ENCODE data around the gene MYL6. TPM values are rescaled to one million over a fixed set of nuclear protein-coding genes. Genes with fewer than 3 reads are reported as not detected.

MYL6 gene
- total RNA-seq, 1 experiment from 2014 or later: 1,181 TPM

GRCh38 chr12:56188778-56189098, 30.6 kb downstream of the MYL6 start:
- no peak overlapping the region for H4K91ac ChIP-seq (ENCODE audit: insufficient read length, low read depth, low read length)
- no CpG with 5 or more reads among the region's 17 CpGs for WGBS (ENCODE audit: extremely low coverage, insufficient read length, low lambda C conversion rate)
- H3K79me1 ChIP-seq (ENCODE audit: insufficient read depth, low read depth, low read length, poor library complexity, severe bottlenecking): peaks cover 6% of the 10 kb centered on the region
- H4K5ac ChIP-seq (ENCODE audit: insufficient read length, low read depth, low read length): no peak overlapping the region
- peaks cover 8% of the 10 kb centered on the region for H3K4me1 ChIP-seq (ENCODE audit: insufficient read depth, low read length)
- H3K27me3 ChIP-seq (ENCODE audit: insufficient read depth, low read length): no peaks in the 10 kb centered on the region
- H3K27ac ChIP-seq (ENCODE audit: insufficient read length, low read depth, low read length): no peak overlapping the region
- H3K23me2 ChIP-seq (ENCODE audit: insufficient read length, low read depth, low read length, poor library complexity, severe bottlenecking): peaks cover 12% of the 10 kb centered on the region
- H2BK120ac ChIP-seq (ENCODE audit: low read depth, low read length, poor library complexity, severe bottlenecking): no peak overlapping the region
- Mint-ChIP-seq H3K9me3 (0 out of 5 replicates have a peak, but pooled peaks cover 0 to 3% of the 10 kb centered on the region in 2 experiments), H3K4me3 (peak overlapping the region; percentile 91 to 98), H3K36me3 (ENCODE audit: insufficient read depth in 1 of 3, low read depth in 3 of 3) (peaks cover 35 to 52% (median 44%) of the 10 kb centered on the region in 3 experiments; a peak in 6 of 7 replicates), H3K27me3 (ENCODE audit: low read depth) (peaks cover 3% of the 10 kb centered on the region; the same call in 1 of the 2 replicates), H3K27ac (peak overlapping the region; percentile 82 to 97 (median 94); a peak in 6 of 7 replicates), H3K4me1 (peaks cover 24 to 27% of the 10 kb centered on the region in 2 experiments)
- H3K4ac ChIP-seq (ENCODE audit: low read depth, low read length): no peak overlapping the region
- H2AFZ ChIP-seq (ENCODE audit: low read length): no peak overlapping the region
- TF ChIP-seq, protein P1, sequence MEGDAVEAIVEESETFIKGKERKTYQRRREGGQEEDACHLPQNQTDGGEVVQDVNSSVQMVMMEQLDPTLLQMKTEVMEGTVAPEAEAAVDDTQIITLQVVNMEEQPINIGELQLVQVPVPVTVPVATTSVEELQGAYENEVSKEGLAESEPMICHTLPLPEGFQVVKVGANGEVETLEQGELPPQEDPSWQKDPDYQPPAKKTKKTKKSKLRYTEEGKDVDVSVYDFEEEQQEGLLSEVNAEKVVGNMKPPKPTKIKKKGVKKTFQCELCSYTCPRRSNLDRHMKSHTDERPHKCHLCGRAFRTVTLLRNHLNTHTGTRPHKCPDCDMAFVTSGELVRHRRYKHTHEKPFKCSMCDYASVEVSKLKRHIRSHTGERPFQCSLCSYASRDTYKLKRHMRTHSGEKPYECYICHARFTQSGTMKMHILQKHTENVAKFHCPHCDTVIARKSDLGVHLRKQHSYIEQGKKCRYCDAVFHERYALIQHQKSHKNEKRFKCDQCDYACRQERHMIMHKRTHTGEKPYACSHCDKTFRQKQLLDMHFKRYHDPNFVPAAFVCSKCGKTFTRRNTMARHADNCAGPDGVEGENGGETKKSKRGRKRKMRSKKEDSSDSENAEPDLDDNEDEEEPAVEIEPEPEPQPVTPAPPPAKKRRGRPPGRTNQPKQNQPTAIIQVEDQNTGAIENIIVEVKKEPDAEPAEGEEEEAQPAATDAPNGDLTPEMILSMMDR (conservative IDR thresholded peaks at IDR 0.05): no peak
- H3K9ac ChIP-seq (ENCODE audit: extremely low read depth, insufficient read length, low read length): peak overlapping the region; percentile 56
- no peak overlapping the region for H4K8ac ChIP-seq (replicated peaks; ENCODE audit: insufficient read length, low read depth, low read length)
- H3K56ac ChIP-seq (ENCODE audit: insufficient read length, low read depth, low read length): no peak overlapping the region
- no peak overlapping the region for H2AK5ac ChIP-seq (ENCODE audit: insufficient read length, low read length)
- H4K20me1 ChIP-seq (ENCODE audit: control insufficient read depth, insufficient read depth, insufficient read length): no peaks in the 10 kb centered on the region
- H2BK5ac ChIP-seq (ENCODE audit: insufficient read length, low read length): no peak overlapping the region
- no peak overlapping the region for H2BK12ac ChIP-seq (ENCODE audit: insufficient read length, low read depth, low read length)
- H3K18ac ChIP-seq (ENCODE audit: insufficient read length, low read depth, low read length): no peak overlapping the region
- peak; percentile 43 for DNase-seq
- H3K14ac ChIP-seq (ENCODE audit: insufficient read depth, low read length): 0 out of 2 replicates have a peak overlapping the region, but pooled peaks have one; percentile 6
- no peak overlapping the region for H3T11ph ChIP-seq (ENCODE audit: low read length)
- no peaks in the 10 kb centered on the region for H3K9me3 ChIP-seq (ENCODE audit: control insufficient read depth, low read depth, low read length)
- H3K4me2 ChIP-seq (ENCODE audit: insufficient read depth, insufficient read length, low read length): peak overlapping the region; percentile 79
- no peak overlapping the region for H2BK20ac ChIP-seq (ENCODE audit: low read depth, low read length, poor library complexity, severe bottlenecking)
- peaks cover 8% of the 10 kb centered on the region; the same call in 1 of the 2 replicates for H3K79me2 ChIP-seq (ENCODE audit: insufficient read depth, low read length)
- no peak overlapping the region for H3K23ac ChIP-seq (ENCODE audit: insufficient read length, low read depth, low read length)
- H2BK15ac ChIP-seq (ENCODE audit: low read depth, low read length): no peak overlapping the region
